PFSK-1 (cell line): ENCODE data around the gene CCS.

Experiments used
- FOXP2 ChIP-seq: optimal IDR thresholded peaks from 2 replicates; pipeline ENCODE3; 2011; ENCODE audit warnings: borderline replicate concordance, control low read depth, inconsistent platforms; ENCODE audit not compliant: insufficient read depth; ENCODE audit errors: extremely low read length, extremely low read depth
- POLR2AphosphoS5 ChIP-seq: IDR thresholded peaks from 2 replicates; pipeline ENCODE4 v1.6.1; 2012; ENCODE audit warnings: low read depth, mild to moderate bottlenecking, control low read depth, low read length, moderate library complexity
- REST ChIP-seq, 2 experiments: IDR thresholded peaks; 2 replicates each; pipeline versions ENCODE4 v1.6.1 to v1.8.0; 2011 to 2012; ENCODE audit warnings: low read depth in 2 of 2, low read length in 2 of 2, control low read depth in 1 of 2, inconsistent platforms in 1 of 2, mild to moderate bottlenecking in 1 of 2, moderate library complexity in 1 of 2; ENCODE audit not compliant: insufficient read depth in 1 of 2
- SIN3A ChIP-seq: IDR thresholded peaks from 2 replicates; pipeline ENCODE4 v1.6.1; 2012; ENCODE audit warnings: mild to moderate bottlenecking, low read length, moderate library complexity, borderline replicate concordance; ENCODE audit not compliant: insufficient read depth
- TAF1 ChIP-seq: IDR thresholded peaks from 2 replicates; pipeline ENCODE4 v1.6.1; 2012; ENCODE audit warnings: low read length, control low read depth, borderline replicate concordance; ENCODE audit not compliant: insufficient read depth

CCS gene

GRCh38 chr11:66549696-66550095, 43.3 kb upstream of the CCS start:
- TF ChIP-seq TAF1: no peak
- no peak for TF ChIP-seq SIN3A
- no peak for TF ChIP-seq POLR2AphosphoS5
- no peak for TF ChIP-seq REST (IDR thresholded peaks at IDR 0.05; ENCODE audit: insufficient read depth in 1 of 2, low read depth in 2 of 2, low read length in 2 of 2)
- TF ChIP-seq FOXP2: no peak

- TF ChIP-seq TAF1 (no peak), POLR2AphosphoS5 (no peak), REST (IDR thresholded peaks at IDR 0.05; ENCODE audit: insufficient read depth in 1 of 2, low read depth in 2 of 2, low read length in 2 of 2) (no peak), SIN3A (no peak), FOXP2 (no peak)
Observed at GRCh38 chr11:66550887-66551286, 42.1 kb upstream of the CCS start.

DNA sequence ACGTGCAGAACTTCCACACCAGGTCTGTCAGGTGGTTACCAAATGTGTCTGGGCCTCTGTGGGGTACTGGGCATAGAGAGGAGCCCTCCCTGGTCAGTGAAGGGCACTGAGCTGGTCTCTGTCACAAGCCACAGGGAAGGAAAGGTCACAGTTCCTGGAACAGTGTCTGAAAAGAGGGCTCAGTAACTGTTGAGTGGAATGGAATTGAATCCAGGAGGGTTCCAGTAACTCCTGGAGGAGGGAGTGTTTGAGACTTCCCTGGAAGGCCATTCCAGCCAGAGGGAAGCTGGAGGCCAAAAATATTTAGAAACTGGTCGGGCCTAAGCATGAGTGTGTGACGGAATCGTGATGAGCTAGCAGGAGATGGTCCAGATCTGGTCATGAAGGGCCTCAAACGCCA, 38.4 kb upstream of the CCS start:
- TF ChIP-seq FOXP2 (no peak), REST (IDR thresholded peaks at IDR 0.05; ENCODE audit: insufficient read depth in 1 of 2, low read depth in 2 of 2, low read length in 2 of 2) (no peak), POLR2AphosphoS5 (no peak), TAF1 (no peak), SIN3A (no peak)

DNA sequence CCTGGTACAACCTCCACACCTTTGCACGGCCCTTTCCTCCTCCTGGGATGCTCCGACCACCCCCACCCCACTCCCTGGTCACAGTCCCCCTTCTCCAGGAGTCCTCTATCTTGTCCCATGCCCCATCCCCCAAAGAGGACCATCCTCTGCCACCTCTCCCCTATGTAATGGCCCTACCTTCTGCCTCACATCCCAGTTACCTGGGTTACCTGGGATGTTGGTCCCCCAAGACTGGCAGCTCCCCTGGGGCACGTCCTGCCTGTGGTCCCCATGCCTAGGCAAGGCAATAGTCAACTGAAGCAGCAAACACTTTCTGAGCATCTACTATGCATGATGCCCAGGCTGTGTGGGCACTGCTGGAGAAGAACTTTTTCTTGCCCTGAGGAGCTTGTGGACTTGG, 37.6 kb upstream of the CCS start:
- TF ChIP-seq SIN3A (no peak), REST (IDR thresholded peaks at IDR 0.05; ENCODE audit: insufficient read depth in 1 of 2, low read depth in 2 of 2, low read length in 2 of 2) (no peak), POLR2AphosphoS5 (no peak), TAF1 (no peak), FOXP2 (no peak)

GRCh38 chr11:66556086-66556485, 36.9 kb upstream of the CCS start:
- TF ChIP-seq POLR2AphosphoS5 (no peak), SIN3A (no peak), REST (IDR thresholded peaks at IDR 0.05; ENCODE audit: insufficient read depth in 1 of 2, low read depth in 2 of 2, low read length in 2 of 2) (no peak), TAF1 (no peak), FOXP2 (no peak)
